ENCODE results near the gene TP53BP2. TPM values are rescaled to one million over a fixed set of nuclear protein-coding genes. Genes with fewer than 3 reads are reported as not detected.

TP53BP2 gene
- total and polyA plus RNA-seq, 10 of the 15 experiments (the other 5 are each of a cell fraction or from before 2014, with no cell fraction given): 1.6 to 13.7 (median 5.6) TPM

DNA sequence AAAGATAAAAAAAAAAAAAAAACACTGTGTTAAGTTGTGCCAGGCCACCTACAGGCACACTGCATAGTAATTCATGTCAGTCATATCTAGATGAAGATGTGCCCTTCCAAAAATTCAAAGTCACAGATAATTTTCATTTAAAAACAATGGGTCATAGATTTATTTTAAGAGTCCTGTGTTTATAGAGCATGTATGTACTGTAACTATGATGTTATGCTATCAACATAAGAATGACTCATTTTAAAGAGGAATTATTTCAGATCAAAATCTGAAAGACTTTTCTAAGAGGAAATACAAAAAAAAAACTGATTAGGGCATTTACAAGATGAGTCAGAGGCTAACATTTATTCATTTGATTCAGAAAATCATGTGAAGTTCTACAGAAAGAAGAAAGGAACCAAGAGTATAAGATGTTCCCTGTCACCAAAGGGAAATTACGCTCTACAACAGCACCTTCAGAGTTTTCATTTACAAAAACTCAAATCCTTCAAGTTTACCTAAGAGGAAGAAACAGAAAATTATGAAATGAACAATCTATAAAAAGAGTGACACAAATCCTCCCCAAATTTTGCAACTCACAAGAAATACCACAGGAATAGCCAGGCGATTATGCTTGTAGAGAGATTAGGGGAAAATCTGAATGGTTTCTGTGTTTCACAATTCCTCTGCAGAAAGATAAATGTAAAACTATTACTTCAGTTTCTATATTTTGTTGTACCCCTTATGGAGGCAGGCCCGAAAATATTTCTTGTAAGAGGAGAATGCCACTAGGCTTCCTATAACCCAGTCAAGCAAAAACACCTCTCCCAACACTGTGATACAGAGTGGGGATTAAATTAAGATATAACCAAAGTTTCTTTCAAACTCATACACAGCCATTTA lies 13.8 kb downstream of the TP53BP2 start (continued):
- no peak for TF ChIP-seq FOS (IDR thresholded peaks at IDR 0.05; ENCODE audit: borderline replicate concordance, extremely low read depth, insufficient read length)
- TF ChIP-seq KLF5 (IDR thresholded peaks at IDR 0.05; ENCODE audit: partially characterized antibody): no peak
- no peak for TF ChIP-seq PML (IDR thresholded peaks at IDR 0.05; ENCODE audit: low read length)
- no peak for TF ChIP-seq ZSCAN29 (IDR thresholded peaks at IDR 0.05)
- no peak for TF ChIP-seq MEF2A (IDR thresholded peaks at IDR 0.05; ENCODE audit: insufficient read depth, low read depth, low read length)
- TF ChIP-seq IRF5 (IDR thresholded peaks at IDR 0.05; ENCODE audit: borderline replicate concordance): no peak
- peak; percentile 53 for TF ChIP-seq PKNOX1 (IDR thresholded peaks at IDR 0.05)
- no peak for TF ChIP-seq BCLAF1 (IDR thresholded peaks at IDR 0.05)
- no peak for TF ChIP-seq SP1 (IDR thresholded peaks at IDR 0.05; ENCODE audit: low read depth, low read length)
- TF ChIP-seq POLR2AphosphoS5 (IDR thresholded peaks at IDR 0.05; ENCODE audit: low read length): no peak
- TF ChIP-seq NRF1 (conservative IDR thresholded peaks at IDR 0.05; ENCODE audit: low read depth, low read length): no peak
- TF ChIP-seq, protein P1, sequence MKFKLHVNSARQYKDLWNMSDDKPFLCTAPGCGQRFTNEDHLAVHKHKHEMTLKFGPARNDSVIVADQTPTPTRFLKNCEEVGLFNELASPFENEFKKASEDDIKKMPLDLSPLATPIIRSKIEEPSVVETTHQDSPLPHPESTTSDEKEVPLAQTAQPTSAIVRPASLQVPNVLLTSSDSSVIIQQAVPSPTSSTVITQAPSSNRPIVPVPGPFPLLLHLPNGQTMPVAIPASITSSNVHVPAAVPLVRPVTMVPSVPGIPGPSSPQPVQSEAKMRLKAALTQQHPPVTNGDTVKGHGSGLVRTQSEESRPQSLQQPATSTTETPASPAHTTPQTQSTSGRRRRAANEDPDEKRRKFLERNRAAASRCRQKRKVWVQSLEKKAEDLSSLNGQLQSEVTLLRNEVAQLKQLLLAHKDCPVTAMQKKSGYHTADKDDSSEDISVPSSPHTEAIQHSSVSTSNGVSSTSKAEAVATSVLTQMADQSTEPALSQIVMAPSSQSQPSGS (IDR thresholded peaks at IDR 0.05; ENCODE audit: low read length): peak; percentile 55; the same call in 1 of the 2 replicates
- TF ChIP-seq LARP7 (IDR thresholded peaks at IDR 0.05): no peak
- no peak for TF ChIP-seq SMC3 (IDR thresholded peaks at IDR 0.05; ENCODE audit: borderline replicate concordance, low read length)
- TF ChIP-seq CBX3 (IDR thresholded peaks at IDR 0.05; ENCODE audit: borderline replicate concordance, low read depth): no peak
- TF ChIP-seq FOXK2 (IDR thresholded peaks at IDR 0.05): no peak
- TF ChIP-seq TCF7 (IDR thresholded peaks at IDR 0.05; ENCODE audit: borderline replicate concordance): peak; percentile 46; the same call in 1 of the 2 replicates
- TF ChIP-seq STAT3 (IDR thresholded peaks at IDR 0.05; ENCODE audit: low read depth, low read length): no peak
- TF ChIP-seq, protein P2, sequence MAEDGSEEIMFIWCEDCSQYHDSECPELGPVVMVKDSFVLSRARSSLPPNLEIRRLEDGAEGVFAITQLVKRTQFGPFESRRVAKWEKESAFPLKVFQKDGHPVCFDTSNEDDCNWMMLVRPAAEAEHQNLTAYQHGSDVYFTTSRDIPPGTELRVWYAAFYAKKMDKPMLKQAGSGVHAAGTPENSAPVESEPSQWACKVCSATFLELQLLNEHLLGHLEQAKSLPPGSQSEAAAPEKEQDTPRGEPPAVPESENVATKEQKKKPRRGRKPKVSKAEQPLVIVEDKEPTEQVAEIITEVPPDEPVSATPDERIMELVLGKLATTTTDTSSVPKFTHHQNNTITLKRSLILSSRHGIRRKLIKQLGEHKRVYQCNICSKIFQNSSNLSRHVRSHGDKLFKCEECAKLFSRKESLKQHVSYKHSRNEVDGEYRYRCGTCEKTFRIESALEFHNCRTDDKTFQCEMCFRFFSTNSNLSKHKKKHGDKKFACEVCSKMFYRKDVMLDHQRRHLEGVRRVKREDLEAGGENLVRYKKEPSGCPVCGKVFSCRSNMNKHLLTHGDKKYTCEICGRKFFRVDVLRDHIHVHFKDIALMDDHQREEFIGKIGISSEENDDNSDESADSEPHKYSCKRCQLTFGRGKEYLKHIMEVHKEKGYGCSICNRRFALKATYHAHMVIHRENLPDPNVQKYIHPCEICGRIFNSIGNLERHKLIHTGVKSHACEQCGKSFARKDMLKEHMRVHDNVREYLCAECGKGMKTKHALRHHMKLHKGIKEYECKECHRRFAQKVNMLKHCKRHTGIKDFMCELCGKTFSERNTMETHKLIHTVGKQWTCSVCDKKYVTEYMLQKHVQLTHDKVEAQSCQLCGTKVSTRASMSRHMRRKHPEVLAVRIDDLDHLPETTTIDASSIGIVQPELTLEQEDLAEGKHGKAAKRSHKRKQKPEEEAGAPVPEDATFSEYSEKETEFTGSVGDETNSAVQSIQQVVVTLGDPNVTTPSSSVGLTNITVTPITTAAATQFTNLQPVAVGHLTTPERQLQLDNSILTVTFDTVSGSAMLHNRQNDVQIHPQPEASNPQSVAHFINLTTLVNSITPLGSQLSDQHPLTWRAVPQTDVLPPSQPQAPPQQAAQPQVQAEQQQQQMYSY (CRISPR knock-in tag; IDR thresholded peaks at IDR 0.05): no peak
- TF ChIP-seq ZBED1 (IDR thresholded peaks at IDR 0.05; ENCODE audit: borderline replicate concordance): no peak

Measured in GM12878 (cell line).